ENCODE measurements around the gene KRTCAP3.

GRCh38 chr2:27398962-27399361, 43.2 kb upstream of the KRTCAP3 start:
- TF ChIP-seq CTCF (IDR thresholded peaks at IDR 0.05) = no peak
- TF ChIP-seq POLR2A (IDR thresholded peaks at IDR 0.05) = no peak

All from heart left ventricle (tissue), 13 donors.